Measurements from ENCODE around the gene MTUS2.

DNA sequence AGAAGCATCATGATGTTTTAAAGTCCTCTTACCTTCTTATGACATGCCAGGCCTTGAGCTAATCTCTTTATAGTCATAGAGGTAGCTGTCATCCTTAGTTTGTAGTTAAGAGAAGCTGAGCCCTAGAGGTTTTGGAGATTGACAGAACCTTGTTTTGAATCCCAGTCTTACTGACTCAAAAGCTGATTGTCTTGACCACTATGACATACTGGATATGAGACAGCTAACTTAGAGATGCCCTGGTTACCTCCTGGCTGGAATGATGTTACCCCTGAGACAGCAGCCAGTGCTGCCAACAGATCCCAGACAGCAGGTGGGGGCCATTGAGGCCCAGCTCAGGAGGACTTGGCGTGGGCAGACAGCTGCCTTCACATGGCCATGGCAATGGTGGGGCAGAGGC, 311.0 kb downstream of the MTUS2 start:
- TF ChIP-seq POLR2AphosphoS5 (IDR thresholded peaks at IDR 0.05) (no peak), CTCF (IDR thresholded peaks at IDR 0.05) (no peak), EP300 (IDR thresholded peaks at IDR 0.05) (no peak)

Measured in suprapubic skin (tissue), 4 donors.